HEK293T (cell line): ENCODE results near the gene ST8SIA6.

Experiments
- ARNT ChIP-seq: fragments of 450-650 bp; IDR thresholded peaks from 2 replicates; pipeline ENCODE4 v1.6.1; 2017; ENCODE audit warnings: mild to moderate bottlenecking
- FOXA1 ChIP-seq: fragments of 450-650 bp; IDR thresholded peaks from 2 replicates; pipeline ENCODE4 v1.6.1; 2016; ENCODE audit warnings: mild to moderate bottlenecking
- FOXK2 ChIP-seq: fragments of 450-650 bp; IDR thresholded peaks from 2 replicates; pipeline ENCODE4 v1.6.1; 2016; ENCODE audit warnings: mild to moderate bottlenecking
- FOXM1 ChIP-seq: fragments of 450-650 bp; IDR thresholded peaks from 2 replicates; pipeline ENCODE4 v1.6.1; 2017; ENCODE audit warnings: mild to moderate bottlenecking, borderline replicate concordance
- LEF1 ChIP-seq: fragments of 450-650 bp; IDR thresholded peaks from 2 replicates; pipeline ENCODE4 v1.6.1; 2017; ENCODE audit warnings: mild to moderate bottlenecking, borderline replicate concordance
- NFRKB ChIP-seq: fragments of 450-650 bp; IDR thresholded peaks from 2 replicates; pipeline ENCODE4 v1.6.1; 2016; ENCODE audit warnings: mild to moderate bottlenecking, moderate library complexity
- SP1 ChIP-seq: fragments of 450-650 bp; IDR thresholded peaks from 2 replicates; pipeline ENCODE4 v1.6.1; 2017

GRCh38 chr10:17409170-17409733 lies 45.1 kb downstream of the ST8SIA6 start:
- no peak for TF ChIP-seq SP1
- TF ChIP-seq NFRKB: no peak
- TF ChIP-seq LEF1: no peak
- TF ChIP-seq FOXK2: no peak
- TF ChIP-seq FOXA1: no peak
- TF ChIP-seq FOXM1: no peak
- no peak for TF ChIP-seq ARNT
